Vagina (tissue), 2 donors: ENCODE results near the gene PRRG2. TPM values are rescaled to one million over a fixed set of nuclear protein-coding genes. Genes with fewer than 3 reads are reported as not detected.

Experiments
- DNase-seq, 2 donors: peaks; one replicate each; pipeline ENCODE4 v3.0.0-alpha.2; 2017; ENCODE audit errors: extremely low spot score in 2 of 2
- H3K27ac ChIP-seq: fragments of 200-600 bp; sonication (generic); one replicate; pipeline ENCODE4 v1.5.1; 2019
- H3K27me3 ChIP-seq: fragments of 200-600 bp; sonication (generic); one replicate; pipeline ENCODE4 v1.5.1; 2019
- H3K36me3 ChIP-seq, 2 donors: fragments of 200-600 bp; sonication (generic); one replicate each; pipeline ENCODE4 v1.5.1; 2017 to 2019
- H3K4me1 ChIP-seq: fragments of 200-600 bp; sonication (generic); one replicate; pipeline ENCODE4 v1.5.1; 2019
- H3K4me3 ChIP-seq, 2 donors: fragments of 200-600 bp; sonication (generic); 1 replicate in 1 of 2; 2 replicates in 1 of 2; pipeline ENCODE4 v1.5.1; 2016 to 2019
- H3K9me3 ChIP-seq: fragments of 200-600 bp; sonication (generic); one replicate; pipeline ENCODE4 v1.5.1; 2019
- CTCF ChIP-seq, 3 experiments: fragments of 450-650 bp in 2 of 3; fragments of 200-600 bp in 1 of 3; sonication (generic) in 1 of 3; IDR thresholded peaks; one replicate each; pipeline ENCODE4 v1.5.1; 2017 to 2019; ENCODE audit warnings: antibody characterized with exemption in 3 of 3, mild to moderate bottlenecking in 2 of 3, moderate library complexity in 2 of 3
- POLR2A ChIP-seq, 2 donors: fragments of 450-650 bp; IDR thresholded peaks; one replicate each; pipeline ENCODE4 v1.6.1; 2017; ENCODE audit warnings: antibody characterized with exemption in 2 of 2, mild to moderate bottlenecking in 2 of 2, moderate library complexity in 2 of 2
- POLR2AphosphoS5 ChIP-seq, 2 donors: sonication (generic); formaldehyde crosslinking; IDR thresholded peaks; one replicate each; pipeline ENCODE4 v1.9.0; 2017; ENCODE audit warnings: antibody characterized with exemption in 2 of 2, mild to moderate bottlenecking in 2 of 2, low read depth in 1 of 2; ENCODE audit not compliant: insufficient read depth in 1 of 2
- intact Hi-C: fragments of 100-400 bp; cut with DNase I; formaldehyde crosslinking; loops from one replicate; pipeline ENCODE4 v1.15.1; 2023
- total RNA-seq: library from RNA; depleted of rRNA; stranded (reverse); fragments of >200 nt; gene quantifications from one replicate; pipeline ENCODE4 v1.2.3, GENCODE V29; 2016

The PRRG2 gene
- total RNA-seq, 1 donor from 2014 or later: 5.4 TPM

GRCh38 chr19:49543032-49543431, 38.1 kb upstream of the PRRG2 start:
- Histone ChIP-seq H3K4me3 (no peak overlapping the region), H3K4me1 (peaks cover 12% of the 10 kb centered on the region), H3K36me3 (peaks cover 0 to 5% of the 10 kb centered on the region in 2 donors), H3K27ac (no peak overlapping the region), H3K27me3 (no peaks in the 10 kb centered on the region), H3K9me3 (no peaks in the 10 kb centered on the region)
- DNase-seq: no peak
- no peak for TF ChIP-seq POLR2A (IDR thresholded peaks at IDR 0.05)
- TF ChIP-seq CTCF (IDR thresholded peaks at IDR 0.05): no peak
- TF ChIP-seq POLR2AphosphoS5 (IDR thresholded peaks at IDR 0.05; ENCODE audit: insufficient read depth in 1 of 2, low read depth in 1 of 2): no peak
- intact Hi-C loops: no loop called here

GRCh38 chr19:49544154-49544553, 37.0 kb upstream of the PRRG2 start:
- TF ChIP-seq CTCF (IDR thresholded peaks at IDR 0.05): no peak
- TF ChIP-seq POLR2A (IDR thresholded peaks at IDR 0.05): no peak
- no peak for TF ChIP-seq POLR2AphosphoS5 (IDR thresholded peaks at IDR 0.05; ENCODE audit: insufficient read depth in 1 of 2, low read depth in 1 of 2)
- no peak overlapping the region for H3K4me3 ChIP-seq
- DNase-seq: no peak
- intact Hi-C loops: no loop called here
- H3K36me3 ChIP-seq: no peaks in the 10 kb centered on the region
- no peak overlapping the region for H3K27ac ChIP-seq
- no peaks in the 10 kb centered on the region for H3K27me3 ChIP-seq
- H3K4me1 ChIP-seq: peaks cover 12% of the 10 kb centered on the region
- H3K9me3 ChIP-seq: no peaks in the 10 kb centered on the region

- no peak for DNase-seq
- peak overlapping the region; percentile 60 for H3K27ac ChIP-seq
- intact Hi-C loops: loop anchor here (2.0 kb wide), 1 partner anchor 44 kb away; no protein-coding TSS in a partner anchor
Observed at GRCh38 chr19:49546825-49547565, 34.1 kb upstream of the PRRG2 start.

GRCh38 chr19:49549045-49549444, 32.1 kb upstream of the PRRG2 start:
- intact Hi-C loops: no loop called here
- Histone ChIP-seq H3K27ac (no peak overlapping the region), H3K4me1 (peaks cover 19% of the 10 kb centered on the region), H3K27me3 (no peaks in the 10 kb centered on the region), H3K9me3 (no peaks in the 10 kb centered on the region), H3K36me3 (no peaks in the 10 kb centered on the region), H3K4me3 (no peak overlapping the region)
- no peak for TF ChIP-seq POLR2A (IDR thresholded peaks at IDR 0.05)
- TF ChIP-seq POLR2AphosphoS5 (IDR thresholded peaks at IDR 0.05; ENCODE audit: insufficient read depth in 1 of 2, low read depth in 1 of 2): no peak
- TF ChIP-seq CTCF (IDR thresholded peaks at IDR 0.05): no peak
- DNase-seq: no peak

More at GRCh38 chr19:49546825-49547565, 34.1 kb upstream of the PRRG2 start:
- TF ChIP-seq CTCF (IDR thresholded peaks at IDR 0.05) (peak; percentile 67 to 97 (median 90)), POLR2AphosphoS5 (IDR thresholded peaks at IDR 0.05; ENCODE audit: insufficient read depth in 1 of 2, low read depth in 1 of 2) (peak in 1 of 2 donors; percentile 90), POLR2A (IDR thresholded peaks at IDR 0.05) (no peak)
- H3K36me3 ChIP-seq: no peaks in the 10 kb centered on the region
- no peaks in the 10 kb centered on the region for H3K27me3 ChIP-seq
- no peaks in the 10 kb centered on the region for H3K9me3 ChIP-seq
- H3K4me3 ChIP-seq: peak overlapping the region in 1 of 2 donors; percentile 10
- H3K4me1 ChIP-seq: peaks cover 12% of the 10 kb centered on the region

- no peak overlapping the region for H3K4me3 ChIP-seq
- H3K4me1 ChIP-seq: peaks cover 30% of the 10 kb centered on the region
- TF ChIP-seq CTCF (IDR thresholded peaks at IDR 0.05): no peak
- TF ChIP-seq POLR2AphosphoS5 (IDR thresholded peaks at IDR 0.05; ENCODE audit: insufficient read depth in 1 of 2, low read depth in 1 of 2): no peak
- no peak for TF ChIP-seq POLR2A (IDR thresholded peaks at IDR 0.05)
- H3K27me3 ChIP-seq: no peaks in the 10 kb centered on the region
- H3K9me3 ChIP-seq: no peaks in the 10 kb centered on the region
- no peak overlapping the region for H3K27ac ChIP-seq
- no peak for DNase-seq
- intact Hi-C loops: no loop called here
- H3K36me3 ChIP-seq: peaks cover 0 to 9% of the 10 kb centered on the region in 2 donors
Observed at GRCh38 chr19:49551531-49551930, 29.6 kb upstream of the PRRG2 start.
